GM21786 (cell line): ENCODE measurements around the gene LGI1.

Source experiments
- ATAC-seq: cut with Tn5 transposase; IDR thresholded peaks from one replicate; pipeline ENCODE4 v1.9.1; 2021; ENCODE audit not compliant: unreplicated experiment

The LGI1 gene

DNA sequence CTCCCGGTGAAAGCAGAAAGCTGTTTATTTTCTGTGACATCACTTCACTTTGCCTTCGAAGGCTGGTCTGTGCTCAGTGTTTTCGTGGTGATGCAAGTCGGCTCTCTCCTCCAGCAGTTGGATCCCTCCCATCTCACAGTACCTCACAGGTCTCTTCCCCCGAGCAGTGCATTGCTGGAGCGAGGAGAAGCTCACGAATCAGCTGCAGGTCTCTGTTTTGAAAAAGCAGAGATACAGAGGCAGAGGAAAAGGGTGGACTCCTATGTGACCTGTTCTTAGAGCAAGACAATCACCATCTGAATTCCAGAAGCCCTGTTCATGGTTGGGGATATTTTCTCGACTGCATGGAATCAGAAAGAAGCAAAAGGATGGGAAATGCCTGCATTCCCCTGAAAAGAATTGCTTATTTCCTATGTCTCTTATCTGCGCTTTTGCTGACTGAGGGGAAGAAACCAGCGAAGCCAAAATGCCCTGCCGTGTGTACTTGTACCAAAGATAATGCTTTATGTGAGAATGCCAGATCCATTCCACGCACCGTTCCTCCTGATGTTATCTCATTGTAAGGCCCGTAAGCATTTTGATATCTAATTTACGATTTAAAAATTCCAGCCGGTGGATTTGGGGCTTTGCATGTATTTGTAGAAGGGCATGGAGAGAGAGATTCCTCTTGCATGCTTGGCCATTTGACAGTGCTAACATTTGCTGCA lies at the start of gene LGI1:
TSS of gene LGI1 (plus strand) at position 136 of the 707 bp plus-strand sequence. CDS start at position 345, 209 bp downstream.
- ATAC-seq, result no peak

GRCh38 chr10:93710333-93710909 lies 47.3 kb upstream of the LGI1 start:
- no peak for ATAC-seq

- ATAC-seq, result no peak
These were observed 45.8 kb upstream of the LGI1 start for GRCh38 chr10:93711891-93712290.

- ATAC-seq, result no peak
These were observed 45.1 kb upstream of the LGI1 start for GRCh38 chr10:93712593-93712992.

DNA sequence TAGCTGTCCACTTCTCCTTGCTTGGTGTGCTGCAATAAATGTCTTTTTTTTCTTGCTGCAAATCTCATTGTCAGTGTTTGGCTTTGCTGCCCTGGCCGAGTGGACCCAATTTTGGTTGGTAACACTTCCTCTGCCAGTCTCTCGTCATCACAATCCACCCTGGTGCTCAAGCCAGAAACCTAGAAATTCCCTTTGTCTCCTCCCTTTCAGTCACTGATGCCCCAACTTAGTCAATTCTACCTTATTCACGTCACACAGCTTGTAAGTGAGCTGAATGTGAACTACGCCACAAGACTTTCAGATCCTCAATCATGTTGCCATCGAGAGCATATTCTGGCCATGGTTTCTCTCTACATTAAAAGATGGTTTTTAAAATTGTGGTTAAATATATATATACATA lies 42.4 kb upstream of the LGI1 start:
- ATAC-seq, result peak; percentile 89

- no peak for ATAC-seq
These were observed 41.0 kb upstream of the LGI1 start for GRCh38 chr10:93716766-93717165.

GRCh38 chr10:93718937-93719725 lies 38.6 kb upstream of the LGI1 start:
- peak; percentile 63 for ATAC-seq

DNA sequence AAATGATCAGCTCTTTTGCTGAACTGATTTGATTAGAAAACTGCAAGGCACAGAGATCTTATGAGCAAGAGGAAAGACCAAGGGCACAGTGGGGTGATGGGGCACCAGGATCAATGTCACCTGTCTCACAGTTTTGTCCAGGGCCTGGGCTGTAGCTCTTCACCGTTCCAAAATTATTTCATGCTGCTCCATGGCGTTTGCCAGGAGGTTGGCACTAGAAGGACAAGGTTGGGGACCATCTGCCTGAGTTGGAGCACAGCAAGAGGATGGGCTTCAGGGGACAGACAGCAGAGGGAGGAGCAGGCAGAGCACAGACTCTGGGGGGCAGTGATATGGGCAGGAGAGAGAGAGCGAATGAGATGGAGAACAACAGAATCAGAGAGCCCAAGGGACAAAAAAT lies 37.8 kb upstream of the LGI1 start:
- no peak for ATAC-seq

DNA sequence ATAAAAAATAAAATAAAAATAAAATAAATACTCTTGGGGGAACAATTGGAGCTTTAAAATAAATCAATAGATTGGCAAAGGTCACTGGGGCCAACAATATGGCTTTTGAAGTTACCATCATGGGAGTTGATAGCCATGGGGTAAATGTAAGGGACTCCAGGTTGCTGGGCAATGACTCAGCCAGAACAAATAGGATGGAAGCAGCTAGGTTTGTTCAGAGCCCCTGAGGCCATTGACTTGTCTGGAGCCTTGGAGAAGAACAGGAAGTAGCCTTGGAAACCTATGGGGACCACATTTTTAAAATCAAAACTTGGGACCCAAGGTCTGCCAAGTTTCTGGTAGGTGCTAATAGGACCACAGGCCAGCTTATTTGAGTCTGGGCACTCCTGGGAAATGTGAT lies 35.2 kb upstream of the LGI1 start:
- ATAC-seq, result no peak

GRCh38 chr10:93723153-93723552 lies 34.6 kb upstream of the LGI1 start:
- ATAC-seq, result no peak

- no peak for ATAC-seq
These were observed 31.7 kb upstream of the LGI1 start for GRCh38 chr10:93726024-93726423.

GRCh38 chr10:93741367-93741766 lies 16.4 kb upstream of the LGI1 start:
- no peak for ATAC-seq

- ATAC-seq, result peak; percentile 94
These were observed 14.9 kb upstream of the LGI1 start for GRCh38 chr10:93742633-93743349.

- ATAC-seq, result no peak
These were observed 12.2 kb upstream of the LGI1 start for GRCh38 chr10:93745408-93746065.

DNA sequence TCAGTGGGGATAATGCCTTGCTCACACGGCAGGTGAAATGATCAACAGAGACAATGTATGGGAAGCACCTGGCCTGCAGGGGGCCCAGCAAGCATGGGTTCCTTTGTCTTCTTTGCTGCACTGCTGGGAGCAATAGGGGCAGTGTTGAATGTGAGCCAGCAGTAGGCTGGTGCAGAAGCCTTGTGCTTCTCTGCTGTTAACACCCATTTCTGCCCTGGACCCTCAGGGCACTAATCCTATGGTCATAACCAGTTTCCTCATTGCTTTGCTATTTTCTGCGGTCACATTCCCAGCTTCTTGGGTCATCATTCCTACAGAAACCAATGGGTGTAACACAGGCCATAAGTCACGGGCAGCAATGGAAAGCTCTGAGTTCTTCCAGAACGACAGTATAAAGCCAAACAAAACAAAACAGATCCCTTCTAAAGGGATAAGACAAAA lies 10.9 kb upstream of the LGI1 start:
- ATAC-seq, result no peak

GRCh38 chr10:93749218-93749799 lies 8.4 kb upstream of the LGI1 start:
- ATAC-seq, result no peak

DNA sequence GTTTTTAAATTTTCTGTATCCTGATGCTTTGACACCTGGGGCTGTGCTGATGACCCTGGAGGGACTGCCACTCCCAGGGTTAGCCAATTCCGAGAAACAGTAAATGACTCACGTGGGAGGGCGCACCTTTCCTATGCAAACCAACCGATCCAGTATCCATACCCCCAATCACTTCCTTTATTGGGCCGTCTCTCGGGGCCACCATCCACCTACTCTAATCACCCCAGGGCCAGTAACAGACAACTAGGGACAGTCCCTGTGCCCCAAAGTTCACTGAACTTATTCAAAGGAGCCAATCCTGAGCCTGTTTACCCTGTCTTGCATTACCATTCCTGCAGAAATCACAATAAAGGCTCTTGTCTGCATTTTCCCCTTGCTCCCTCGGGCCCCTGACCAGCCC lies 6.6 kb upstream of the LGI1 start:
- ATAC-seq, result no peak

DNA sequence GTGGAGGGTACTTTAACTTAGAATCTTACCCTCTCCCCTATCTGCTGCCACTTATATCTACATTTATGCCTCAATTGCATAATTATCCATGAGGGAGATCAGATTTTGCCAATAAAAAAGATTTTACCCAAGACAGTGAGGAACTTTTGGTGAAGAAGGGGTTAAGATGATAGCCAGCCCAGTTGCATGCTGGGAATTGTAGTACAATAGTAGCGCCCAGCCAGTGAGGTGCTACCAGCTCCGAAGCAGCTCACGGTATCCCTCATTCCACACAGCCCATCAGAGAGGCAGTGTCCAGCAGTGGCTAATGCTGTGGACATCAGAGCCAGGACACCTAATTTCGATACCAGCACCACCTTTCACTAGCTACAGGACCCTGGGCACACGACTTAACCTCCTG lies 5.9 kb upstream of the LGI1 start:
- ATAC-seq, result no peak

GRCh38 chr10:93752761-93753160 lies 5.0 kb upstream of the LGI1 start:
- no peak for ATAC-seq

DNA sequence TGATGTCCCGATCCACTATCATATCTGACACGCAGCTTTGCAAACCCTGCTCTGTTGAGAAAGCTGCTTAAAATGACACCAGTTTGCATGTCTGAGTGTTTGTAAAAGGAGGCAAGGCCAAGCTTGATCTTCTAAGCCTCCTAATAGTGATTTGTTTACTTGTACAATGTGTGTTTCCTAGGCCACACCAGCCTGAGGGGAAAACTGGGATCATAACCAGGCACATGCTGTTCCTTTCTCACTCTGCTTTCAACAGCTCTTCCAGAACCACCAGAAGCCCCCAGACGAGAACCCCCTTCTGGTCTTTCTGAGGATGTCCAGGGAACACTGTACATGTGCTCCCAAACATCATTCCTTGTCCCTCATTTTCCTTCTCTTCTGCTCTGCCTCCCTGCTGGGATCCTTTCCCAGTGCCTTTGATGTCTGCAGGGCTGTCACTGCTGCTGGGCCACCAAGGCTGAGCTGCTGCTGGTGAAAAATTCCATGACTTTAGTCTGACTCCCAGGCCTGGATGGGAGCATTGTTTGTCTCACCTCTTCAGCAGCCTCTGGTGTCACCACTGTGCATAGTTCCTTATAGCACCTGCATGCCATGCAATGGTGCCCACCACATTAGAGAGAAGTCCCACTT lies 4.0 kb upstream of the LGI1 start:
- no peak for ATAC-seq
